Liver (tissue), 9 donors: Measurements from ENCODE around the gene WWOX. TPM values are rescaled to one million over a fixed set of nuclear protein-coding genes. Genes with fewer than 3 reads are reported as not detected.

ENCODE experiments used
- DNase-seq: peaks from one replicate; pipeline ENCODE4 v3.0.0-alpha.2; 2017; ENCODE audit warnings: low spot score
- H3K27ac ChIP-seq, 2 donors: one replicate each; pipeline ENCODE4 v1.7.0; 2013; ENCODE audit warnings: inconsistent platforms in 2 of 2, low read length in 2 of 2, control low read depth in 1 of 2, low read depth in 1 of 2, mild to moderate bottlenecking in 1 of 2
- H3K27me3 ChIP-seq, 4 donors: one replicate each; pipeline versions ENCODE4 v1.6.1 to v1.7.0; 2013; ENCODE audit warnings: low read length in 3 of 4, inconsistent platforms in 1 of 4, mild to moderate bottlenecking in 1 of 4, moderate library complexity in 1 of 4; ENCODE audit not compliant: control insufficient read depth in 4 of 4, insufficient read depth in 4 of 4
- H3K36me3 ChIP-seq, 4 donors: one replicate each; pipeline versions ENCODE4 v1.6.1 to v1.7.0; 2013; ENCODE audit warnings: low read length in 3 of 4, mild to moderate bottlenecking in 3 of 4, low read depth in 1 of 4, moderate library complexity in 1 of 4; ENCODE audit not compliant: control insufficient read depth in 4 of 4, insufficient read depth in 3 of 4
- H3K4me1 ChIP-seq, 4 donors: one replicate each; pipeline versions ENCODE4 v1.6.1 to v1.7.0; 2013; ENCODE audit warnings: low read length in 3 of 4, mild to moderate bottlenecking in 3 of 4, moderate library complexity in 1 of 4; ENCODE audit not compliant: control insufficient read depth in 4 of 4, insufficient read depth in 4 of 4
- H3K4me3 ChIP-seq, 3 donors: one replicate each; pipeline versions ENCODE4 v1.6.1 to v1.7.0; 2013; ENCODE audit warnings: low read length in 3 of 3, control low read depth in 1 of 3, low read depth in 1 of 3, mild to moderate bottlenecking in 1 of 3
- H3K9ac ChIP-seq, 2 donors: one replicate each; pipeline ENCODE4 v1.7.0; 2013; ENCODE audit warnings: low read length in 2 of 2, mild to moderate bottlenecking in 2 of 2, moderate library complexity in 2 of 2, control low read depth in 1 of 2, low read depth in 1 of 2
- H3K9me3 ChIP-seq, 4 donors: one replicate each; pipeline versions ENCODE4 v1.6.1 to v1.7.0; 2013; ENCODE audit warnings: low read length in 3 of 4; ENCODE audit not compliant: control insufficient read depth in 4 of 4
- EGR1 ChIP-seq, 2 donors: IDR thresholded peaks; 2 replicates each; pipeline ENCODE4 v1.6.1; 2016 to 2018; ENCODE audit warnings: antibody characterized with exemption in 2 of 2, low read depth in 2 of 2
- FOXA1 ChIP-seq: IDR thresholded peaks from 2 replicates; pipeline ENCODE4 v1.6.1; 2016; ENCODE audit warnings: antibody characterized with exemption
- FOXA2 ChIP-seq: IDR thresholded peaks from 2 replicates; pipeline ENCODE4 v1.6.1; 2016; ENCODE audit warnings: antibody characterized with exemption
- HNF4A ChIP-seq, 2 donors: conservative IDR thresholded peaks; 2 replicates each; pipeline ENCODE4 v1.6.1; 2016; ENCODE audit warnings: antibody characterized with exemption in 2 of 2, mild to moderate bottlenecking in 2 of 2
- HNF4G ChIP-seq: IDR thresholded peaks from 2 replicates; pipeline ENCODE4 v1.6.1; 2016; ENCODE audit warnings: antibody characterized with exemption
- JUND ChIP-seq, 2 donors: IDR thresholded peaks; 2 replicates each; pipeline ENCODE4 v1.6.1; 2016; ENCODE audit warnings: antibody characterized with exemption in 2 of 2
- NR2F2 ChIP-seq: IDR thresholded peaks from 2 replicates; pipeline ENCODE4 v1.6.1; 2016; ENCODE audit warnings: antibody characterized with exemption
- RAD21 ChIP-seq, 2 donors: IDR thresholded peaks; 2 replicates each; pipeline ENCODE4 v1.6.1; 2016; ENCODE audit warnings: antibody characterized with exemption in 2 of 2, mild to moderate bottlenecking in 2 of 2
- RXRA ChIP-seq, 2 donors: IDR thresholded peaks; 2 replicates each; pipeline ENCODE4 v1.6.1; 2017 to 2018; ENCODE audit warnings: antibody characterized with exemption in 2 of 2, mild to moderate bottlenecking in 1 of 2
- SP1 ChIP-seq: IDR thresholded peaks from 2 replicates; pipeline ENCODE4 v1.6.1; 2018; ENCODE audit warnings: antibody characterized with exemption, mild to moderate bottlenecking
- TAF1 ChIP-seq: conservative IDR thresholded peaks from 2 replicates; pipeline ENCODE4 v1.6.1; 2016; ENCODE audit warnings: antibody characterized with exemption, mild to moderate bottlenecking
- YY1 ChIP-seq: IDR thresholded peaks from 2 replicates; pipeline ENCODE4 v1.6.1; 2016; ENCODE audit warnings: antibody characterized with exemption, mild to moderate bottlenecking
- WGBS: extraction: QIAGEN DNeasy Blood & Tissue Kit; methylation state at CpG from one replicate; pipeline ENCODE4 v1.1.7; 2013; 5-methylcytosine and 5-hydroxymethylcytosine counted together
- polyA plus RNA-seq, 2 donors: library from polyadenylated mRNA; stranded (reverse) in 1 of 2; unstranded in 1 of 2; fragments of 200-250 nt in 1 of 2; fragments of >200 nt in 1 of 2; fragmentation: Nextera tagmentation in 1 of 2; extraction: Ambion mirVana in 1 of 2; gene quantifications; one replicate each; pipeline versions ENCODE4 v1.2.1 to v1.2.3, GENCODE V29; 2013 to 2015
- total RNA-seq, 2 donors: library from RNA; depleted of rRNA; stranded (reverse); fragments of >200 nt; gene quantifications; one replicate each; pipeline ENCODE4 v1.2.3, GENCODE V29; 2014
- TF ChIP-seq, protein P1 (sequence below): fragments of 150-350 bp; IDR thresholded peaks from 2 replicates; pipeline ENCODE4 v1.5.1; 2017; ENCODE audit warnings: improper control_type of control experiment, low read depth, low read length; ENCODE audit not compliant: missing input control
- TF ChIP-seq, protein P2 (sequence below): IDR thresholded peaks from 2 replicates; pipeline ENCODE4 v1.6.1; 2016; ENCODE audit warnings: antibody characterized with exemption, mild to moderate bottlenecking
- TF ChIP-seq, protein P3 (sequence below): IDR thresholded peaks from 2 replicates; pipeline ENCODE4 v1.6.1; 2016; ENCODE audit warnings: antibody characterized with exemption
- TF ChIP-seq, protein P4 (sequence below): IDR thresholded peaks from 2 replicates; pipeline ENCODE4 v1.6.1; 2016; ENCODE audit warnings: antibody characterized with exemption
- TF ChIP-seq, protein P5 (sequence below): IDR thresholded peaks from 2 replicates; pipeline ENCODE4 v1.6.1; 2016; ENCODE audit warnings: antibody characterized with exemption
- donor health status: healthy.
- donor health status: healthy.
- donor health status: healthy.
- donor health status: healthy.
- donor health status: healthy.

The WWOX gene
- total and polyA plus RNA-seq, 4 donors, result 9.8 to 46.0 (median 15.3) TPM

GRCh38 chr16:78605548-78606101, 506.2 kb downstream of the WWOX start:
- Histone ChIP-seq H3K27me3 (no peaks in the 10 kb centered on the region), H3K4me3 (no peak overlapping the region), H3K4me1 (peaks cover 0 to 8% (median 3%) of the 10 kb centered on the region in 4 donors), H3K9ac (no peak overlapping the region), H3K36me3 (no peaks in the 10 kb centered on the region), H3K27ac (no peak overlapping the region), H3K9me3 (no peaks in the 10 kb centered on the region)
- TF ChIP-seq, protein P1, sequence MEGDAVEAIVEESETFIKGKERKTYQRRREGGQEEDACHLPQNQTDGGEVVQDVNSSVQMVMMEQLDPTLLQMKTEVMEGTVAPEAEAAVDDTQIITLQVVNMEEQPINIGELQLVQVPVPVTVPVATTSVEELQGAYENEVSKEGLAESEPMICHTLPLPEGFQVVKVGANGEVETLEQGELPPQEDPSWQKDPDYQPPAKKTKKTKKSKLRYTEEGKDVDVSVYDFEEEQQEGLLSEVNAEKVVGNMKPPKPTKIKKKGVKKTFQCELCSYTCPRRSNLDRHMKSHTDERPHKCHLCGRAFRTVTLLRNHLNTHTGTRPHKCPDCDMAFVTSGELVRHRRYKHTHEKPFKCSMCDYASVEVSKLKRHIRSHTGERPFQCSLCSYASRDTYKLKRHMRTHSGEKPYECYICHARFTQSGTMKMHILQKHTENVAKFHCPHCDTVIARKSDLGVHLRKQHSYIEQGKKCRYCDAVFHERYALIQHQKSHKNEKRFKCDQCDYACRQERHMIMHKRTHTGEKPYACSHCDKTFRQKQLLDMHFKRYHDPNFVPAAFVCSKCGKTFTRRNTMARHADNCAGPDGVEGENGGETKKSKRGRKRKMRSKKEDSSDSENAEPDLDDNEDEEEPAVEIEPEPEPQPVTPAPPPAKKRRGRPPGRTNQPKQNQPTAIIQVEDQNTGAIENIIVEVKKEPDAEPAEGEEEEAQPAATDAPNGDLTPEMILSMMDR, result no peak
- TF ChIP-seq TAF1 (no peak), HNF4A (conservative IDR thresholded peaks at IDR 0.05) (no peak), JUND (IDR thresholded peaks at IDR 0.05) (no peak), RAD21 (IDR thresholded peaks at IDR 0.05) (no peak), YY1 (no peak), SP1 (no peak), HNF4G (no peak), FOXA2 (no peak), NR2F2 (no peak)
- TF ChIP-seq, protein P2, sequence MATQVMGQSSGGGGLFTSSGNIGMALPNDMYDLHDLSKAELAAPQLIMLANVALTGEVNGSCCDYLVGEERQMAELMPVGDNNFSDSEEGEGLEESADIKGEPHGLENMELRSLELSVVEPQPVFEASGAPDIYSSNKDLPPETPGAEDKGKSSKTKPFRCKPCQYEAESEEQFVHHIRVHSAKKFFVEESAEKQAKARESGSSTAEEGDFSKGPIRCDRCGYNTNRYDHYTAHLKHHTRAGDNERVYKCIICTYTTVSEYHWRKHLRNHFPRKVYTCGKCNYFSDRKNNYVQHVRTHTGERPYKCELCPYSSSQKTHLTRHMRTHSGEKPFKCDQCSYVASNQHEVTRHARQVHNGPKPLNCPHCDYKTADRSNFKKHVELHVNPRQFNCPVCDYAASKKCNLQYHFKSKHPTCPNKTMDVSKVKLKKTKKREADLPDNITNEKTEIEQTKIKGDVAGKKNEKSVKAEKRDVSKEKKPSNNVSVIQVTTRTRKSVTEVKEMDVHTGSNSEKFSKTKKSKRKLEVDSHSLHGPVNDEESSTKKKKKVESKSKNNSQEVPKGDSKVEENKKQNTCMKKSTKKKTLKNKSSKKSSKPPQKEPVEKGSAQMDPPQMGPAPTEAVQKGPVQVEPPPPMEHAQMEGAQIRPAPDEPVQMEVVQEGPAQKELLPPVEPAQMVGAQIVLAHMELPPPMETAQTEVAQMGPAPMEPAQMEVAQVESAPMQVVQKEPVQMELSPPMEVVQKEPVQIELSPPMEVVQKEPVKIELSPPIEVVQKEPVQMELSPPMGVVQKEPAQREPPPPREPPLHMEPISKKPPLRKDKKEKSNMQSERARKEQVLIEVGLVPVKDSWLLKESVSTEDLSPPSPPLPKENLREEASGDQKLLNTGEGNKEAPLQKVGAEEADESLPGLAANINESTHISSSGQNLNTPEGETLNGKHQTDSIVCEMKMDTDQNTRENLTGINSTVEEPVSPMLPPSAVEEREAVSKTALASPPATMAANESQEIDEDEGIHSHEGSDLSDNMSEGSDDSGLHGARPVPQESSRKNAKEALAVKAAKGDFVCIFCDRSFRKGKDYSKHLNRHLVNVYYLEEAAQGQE, result no peak
- no peak for DNase-seq
- WGBS, result 98% methylated on average over 6 of the region's 6 CpGs

DNA sequence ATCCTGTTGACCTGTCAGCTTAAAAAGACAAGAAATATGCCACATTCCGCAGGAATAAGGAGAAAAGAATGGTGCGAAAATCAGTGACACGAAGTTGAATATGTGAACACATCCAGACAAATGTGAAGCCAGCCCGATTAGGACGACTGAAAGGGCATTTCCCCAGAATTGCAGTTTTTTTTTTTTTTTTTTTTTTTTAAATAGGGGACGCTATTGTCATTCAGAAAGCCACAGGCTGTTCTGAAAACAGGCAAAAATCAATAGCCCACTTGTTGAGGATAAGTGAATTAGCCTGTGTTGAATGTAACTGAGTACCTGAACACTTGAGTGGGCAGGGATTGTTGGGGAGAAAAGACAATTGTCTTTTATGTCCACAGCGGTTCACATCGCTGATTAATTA, 507.1 kb downstream of the WWOX start:
- Histone ChIP-seq H3K27ac (no peak overlapping the region), H3K4me3 (no peak overlapping the region), H3K9me3 (no peaks in the 10 kb centered on the region), H3K27me3 (no peaks in the 10 kb centered on the region), H3K9ac (no peak overlapping the region), H3K4me1 (peaks cover 0 to 8% (median 3%) of the 10 kb centered on the region in 4 donors), H3K36me3 (no peaks in the 10 kb centered on the region)
- no peak for TF ChIP-seq RAD21 (IDR thresholded peaks at IDR 0.05)
- TF ChIP-seq RXRA (IDR thresholded peaks at IDR 0.05), result no peak
- TF ChIP-seq, protein P3, sequence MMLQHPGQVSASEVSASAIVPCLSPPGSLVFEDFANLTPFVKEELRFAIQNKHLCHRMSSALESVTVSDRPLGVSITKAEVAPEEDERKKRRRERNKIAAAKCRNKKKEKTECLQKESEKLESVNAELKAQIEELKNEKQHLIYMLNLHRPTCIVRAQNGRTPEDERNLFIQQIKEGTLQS, result no peak
- no peak for TF ChIP-seq FOXA2
- no peak for TF ChIP-seq SP1
- TF ChIP-seq TAF1, result no peak
- TF ChIP-seq, protein P1, result no peak
- TF ChIP-seq YY1, result no peak
- no peak for TF ChIP-seq EGR1 (IDR thresholded peaks at IDR 0.05; ENCODE audit: low read depth in 2 of 2)
- TF ChIP-seq, protein P4, sequence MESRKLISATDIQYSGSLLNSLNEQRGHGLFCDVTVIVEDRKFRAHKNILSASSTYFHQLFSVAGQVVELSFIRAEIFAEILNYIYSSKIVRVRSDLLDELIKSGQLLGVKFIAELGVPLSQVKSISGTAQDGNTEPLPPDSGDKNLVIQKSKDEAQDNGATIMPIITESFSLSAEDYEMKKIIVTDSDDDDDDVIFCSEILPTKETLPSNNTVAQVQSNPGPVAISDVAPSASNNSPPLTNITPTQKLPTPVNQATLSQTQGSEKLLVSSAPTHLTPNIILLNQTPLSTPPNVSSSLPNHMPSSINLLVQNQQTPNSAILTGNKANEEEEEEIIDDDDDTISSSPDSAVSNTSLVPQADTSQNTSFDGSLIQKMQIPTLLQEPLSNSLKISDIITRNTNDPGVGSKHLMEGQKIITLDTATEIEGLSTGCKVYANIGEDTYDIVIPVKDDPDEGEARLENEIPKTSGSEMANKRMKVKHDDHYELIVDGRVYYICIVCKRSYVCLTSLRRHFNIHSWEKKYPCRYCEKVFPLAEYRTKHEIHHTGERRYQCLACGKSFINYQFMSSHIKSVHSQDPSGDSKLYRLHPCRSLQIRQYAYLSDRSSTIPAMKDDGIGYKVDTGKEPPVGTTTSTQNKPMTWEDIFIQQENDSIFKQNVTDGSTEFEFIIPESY, result no peak
- TF ChIP-seq, protein P2, result no peak
- TF ChIP-seq JUND (IDR thresholded peaks at IDR 0.05), result no peak
- TF ChIP-seq HNF4G, result no peak
- TF ChIP-seq NR2F2, result no peak
- TF ChIP-seq, protein P5, sequence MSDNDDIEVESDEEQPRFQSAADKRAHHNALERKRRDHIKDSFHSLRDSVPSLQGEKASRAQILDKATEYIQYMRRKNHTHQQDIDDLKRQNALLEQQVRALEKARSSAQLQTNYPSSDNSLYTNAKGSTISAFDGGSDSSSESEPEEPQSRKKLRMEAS, result no peak
- no peak for TF ChIP-seq FOXA1
- TF ChIP-seq HNF4A (conservative IDR thresholded peaks at IDR 0.05), result no peak
- DNase-seq, result no peak
- 84% methylated on average over 8 of the region's 8 CpGs for WGBS
